ENCODE data around the gene TLR5. TPM values are rescaled to one million over a fixed set of nuclear protein-coding genes. Genes with fewer than 3 reads are reported as not detected.

The TLR5 gene
- total and polyA plus RNA-seq, 2 experiments from 2014 or later, result 1.5 to 1.9 TPM

DNA sequence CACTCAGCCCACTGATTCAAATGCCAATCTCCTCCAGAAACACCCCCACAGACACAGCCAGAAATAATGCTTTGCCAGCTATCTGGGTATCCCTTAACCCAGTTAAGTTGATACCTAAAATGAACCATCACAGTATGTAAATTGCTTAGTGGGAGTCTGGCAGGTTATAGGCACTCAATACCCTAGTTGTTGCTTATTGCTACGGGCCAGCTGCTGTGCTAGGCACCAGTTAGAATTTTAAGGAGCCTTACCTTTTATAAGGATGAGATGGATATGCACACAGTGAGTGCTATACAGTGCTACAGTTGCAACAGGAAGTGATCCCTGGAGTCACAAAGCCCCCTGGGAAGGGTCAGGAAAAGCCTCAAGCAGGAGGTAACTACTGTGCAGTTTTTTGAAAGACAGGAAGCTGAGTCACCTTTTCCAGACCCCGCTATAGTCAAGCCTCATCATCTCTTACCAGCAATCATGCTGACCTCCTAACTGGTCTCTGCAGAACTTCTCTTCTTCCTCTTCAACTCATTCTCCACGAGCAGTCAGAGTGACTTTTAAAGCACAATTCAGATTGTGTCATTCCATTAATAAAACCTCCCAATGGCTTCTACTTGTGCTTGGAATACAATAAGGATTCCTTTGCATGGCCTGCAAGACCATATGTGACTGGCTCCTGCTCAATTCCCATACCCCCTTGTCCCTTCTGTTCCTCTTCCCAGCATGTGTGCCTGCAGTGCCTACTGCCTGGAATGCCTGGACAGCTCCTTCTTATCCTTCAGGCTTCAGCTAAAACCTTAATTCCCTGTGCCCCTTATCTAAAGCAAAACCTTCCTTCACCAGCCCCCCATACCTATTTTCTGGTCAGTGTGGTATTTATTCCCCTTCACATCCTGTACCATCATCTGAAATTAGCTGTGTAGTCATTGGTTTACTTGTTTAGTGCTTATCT is 10.4 kb upstream of the TLR5 start:
- Histone ChIP-seq H3K4me2 (no peak overlapping the region), H3K27me3 (no peaks in the 10 kb centered on the region), H3K27ac (no peak overlapping the region), H3K9me2 (replicated peaks; ENCODE audit: insufficient read depth) (no peaks in the 10 kb centered on the region), H3K4me1 (ENCODE audit: insufficient read depth) (no peaks in the 10 kb centered on the region), H3K4me3 (no peak overlapping the region), H4K20me1 (ENCODE audit: insufficient read depth, poor library complexity, severe bottlenecking) (no peaks in the 10 kb centered on the region), H3K9me3 (ENCODE audit: low read depth) (no peaks in the 10 kb centered on the region), H2AFZ (no peak overlapping the region), H3K36me3 (replicated peaks; ENCODE audit: insufficient read depth, low read depth) (no peaks in the 10 kb centered on the region), H3K79me2 (no peaks in the 10 kb centered on the region)
- no peak for DNase-seq (ENCODE audit: low spot score)
- WGBS (ENCODE audit: low lambda C conversion rate, missing lambda C conversion rate), result 82% methylated on average over 3 of the region's 3 CpGs
- no peak for TF ChIP-seq CTCF (IDR thresholded peaks at IDR 0.05; ENCODE audit: poor library complexity)
- no peak for TF ChIP-seq EZH2phosphoT487 (IDR thresholded peaks at IDR 0.05; ENCODE audit: low read depth, severe bottlenecking, unreplicated experiment)
- TF ChIP-seq EZH2 (IDR thresholded peaks at IDR 0.05; ENCODE audit: borderline replicate concordance), result no peak

DNA sequence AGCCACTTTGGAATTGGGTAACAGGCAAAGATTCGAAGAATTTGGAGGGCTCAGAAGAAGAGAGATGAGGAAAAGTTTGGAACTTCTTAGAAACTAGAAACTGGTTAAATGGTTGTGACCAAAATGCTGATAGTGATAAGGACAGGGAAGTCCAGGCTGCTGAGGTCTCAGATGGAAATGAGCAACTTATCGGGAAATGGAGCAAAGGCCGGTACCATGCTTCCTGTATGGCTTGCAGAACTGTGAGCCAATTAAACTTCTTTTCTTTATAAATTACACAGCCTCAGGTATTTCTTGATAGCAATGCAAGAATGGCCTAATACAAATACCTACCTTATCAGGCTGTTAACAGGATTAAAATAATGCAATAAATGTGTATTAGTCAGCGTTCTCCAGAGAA is 9.4 kb upstream of the TLR5 start:
- TF ChIP-seq EZH2phosphoT487 (IDR thresholded peaks at IDR 0.05; ENCODE audit: low read depth, severe bottlenecking, unreplicated experiment), result no peak
- no peak for TF ChIP-seq EZH2 (IDR thresholded peaks at IDR 0.05; ENCODE audit: borderline replicate concordance)
- TF ChIP-seq CTCF (IDR thresholded peaks at IDR 0.05; ENCODE audit: poor library complexity), result no peak
- Histone ChIP-seq H3K4me2 (no peak overlapping the region), H3K79me2 (no peaks in the 10 kb centered on the region), H3K9me2 (replicated peaks; ENCODE audit: insufficient read depth) (no peaks in the 10 kb centered on the region), H4K20me1 (ENCODE audit: insufficient read depth, poor library complexity, severe bottlenecking) (no peaks in the 10 kb centered on the region), H3K9me3 (ENCODE audit: low read depth) (no peaks in the 10 kb centered on the region), H3K27me3 (no peaks in the 10 kb centered on the region), H3K36me3 (replicated peaks; ENCODE audit: insufficient read depth, low read depth) (no peaks in the 10 kb centered on the region), H3K4me1 (ENCODE audit: insufficient read depth) (no peaks in the 10 kb centered on the region), H3K4me3 (no peak overlapping the region), H2AFZ (no peak overlapping the region), H3K27ac (no peak overlapping the region)
- no peak for DNase-seq (ENCODE audit: low spot score)
- 82% methylated on average over 4 of the region's 4 CpGs for WGBS (ENCODE audit: low lambda C conversion rate, missing lambda C conversion rate)

- no peak overlapping the region for H3K4me3 ChIP-seq
- 81% methylated on average over 5 of the region's 5 CpGs for WGBS (ENCODE audit: low lambda C conversion rate, missing lambda C conversion rate)
These were observed 7.4 kb upstream of the TLR5 start for GRCh38 chr1:223150443-223150842.

More at GRCh38 chr1:223150443-223150842, 7.4 kb upstream of the TLR5 start:
- Histone ChIP-seq H2AFZ (no peak overlapping the region), H3K27me3 (no peaks in the 10 kb centered on the region), H3K9me2 (replicated peaks; ENCODE audit: insufficient read depth) (no peaks in the 10 kb centered on the region), H3K4me1 (ENCODE audit: insufficient read depth) (no peaks in the 10 kb centered on the region), H3K27ac (no peak overlapping the region), H3K79me2 (no peaks in the 10 kb centered on the region), H3K9me3 (ENCODE audit: low read depth) (no peaks in the 10 kb centered on the region), H4K20me1 (ENCODE audit: insufficient read depth, poor library complexity, severe bottlenecking) (no peaks in the 10 kb centered on the region), H3K36me3 (replicated peaks; ENCODE audit: insufficient read depth, low read depth) (no peaks in the 10 kb centered on the region), H3K4me2 (no peak overlapping the region)
- no peak for DNase-seq (ENCODE audit: low spot score)
- TF ChIP-seq CTCF (IDR thresholded peaks at IDR 0.05; ENCODE audit: poor library complexity), result no peak
- TF ChIP-seq EZH2phosphoT487 (IDR thresholded peaks at IDR 0.05; ENCODE audit: low read depth, severe bottlenecking, unreplicated experiment), result no peak
- no peak for TF ChIP-seq EZH2 (IDR thresholded peaks at IDR 0.05; ENCODE audit: borderline replicate concordance)
